Caco-2 (cell line): ENCODE data around the gene TMEM132C. TPM values are rescaled to one million over a fixed set of nuclear protein-coding genes. Genes with fewer than 3 reads are reported as not detected.

Experiments
- BruUV-seq: library from RNA; stranded (reverse); fragments of 400-500 nt; replicated peaks from 2 replicates; lab custom pipeline; 2021; lab: Mats Ljungman, UMichigan
- CTCF ChIA-PET: fragments of 300-600 bp; sonication (Branson Sonifier 250); formaldehyde crosslinking; loops from one replicate; lab custom pipeline; 2022; ENCODE audit warnings: antibody characterized with exemption; lab: Charles Lee
- POLR2A ChIA-PET: fragments of 300-600 bp; sonication (Branson Sonifier 250); formaldehyde crosslinking; loops from one replicate; lab custom pipeline; 2022; ENCODE audit warnings: antibody characterized with exemption; lab: Charles Lee
- DNase-seq, 2 experiments: peaks; one replicate each; pipeline versions ENCODE4 v3.0.0 to v3.0.0-alpha.2; 2020 to 2022
- H3K27me3 ChIP-seq: replicated peaks from 2 replicates; pipeline ENCODE4 v1.6.0; 2011; ENCODE audit warnings: low read length; ENCODE audit not compliant: control insufficient read depth, insufficient read depth
- H3K36me3 ChIP-seq: 2 replicates; pipeline ENCODE4 v1.5.1; 2011; ENCODE audit warnings: low read length; ENCODE audit not compliant: control insufficient read depth, insufficient read depth
- H3K4me1 ChIP-seq: fragments of 250-450 bp; sonication (Bioruptor Pico); 2 replicates; pipeline ENCODE4 v1.5.1; 2020; ENCODE audit warnings: mild to moderate bottlenecking
- H3K4me3 ChIP-seq: 2 replicates; pipeline ENCODE4 v1.5.1; 2011; ENCODE audit warnings: low read depth, mild to moderate bottlenecking, control low read depth, low read length
- H3K9me3 ChIP-seq: fragments of 250-450 bp; sonication (Bioruptor Pico); 2 replicates; pipeline ENCODE4 v1.5.1; 2020; ENCODE audit warnings: mild to moderate bottlenecking, moderate library complexity
- H3K27ac Mint-ChIP-seq: one replicate; pipeline ENCODE4 v1.8.0; 2022; ENCODE audit warnings: mixed read lengths; ENCODE audit not compliant: unreplicated experiment
- H3K27me3 Mint-ChIP-seq: one replicate; pipeline ENCODE4 v1.8.0; 2022; ENCODE audit warnings: mixed read lengths; ENCODE audit not compliant: insufficient read depth, unreplicated experiment
- H3K36me3 Mint-ChIP-seq: one replicate; pipeline ENCODE4 v1.8.0; 2022; ENCODE audit warnings: mild to moderate bottlenecking, mixed read lengths; ENCODE audit not compliant: insufficient read depth, unreplicated experiment
- H3K4me1 Mint-ChIP-seq: one replicate; pipeline ENCODE4 v1.8.0; 2022; ENCODE audit warnings: low read depth, mixed read lengths; ENCODE audit not compliant: unreplicated experiment
- H3K4me3 Mint-ChIP-seq: one replicate; pipeline ENCODE4 v1.8.0; 2022; ENCODE audit warnings: mild to moderate bottlenecking, moderate library complexity, mixed read lengths; ENCODE audit not compliant: unreplicated experiment
- H3K9me3 Mint-ChIP-seq: one replicate; pipeline ENCODE4 v1.8.0; 2022; ENCODE audit warnings: mixed read lengths; ENCODE audit not compliant: unreplicated experiment
- intact Hi-C: fragments of 100-400 bp; cut with micrococcal nuclease; formaldehyde crosslinking; loops from one replicate; pipeline ENCODE4 v1.10.0; 2022; ENCODE audit not compliant: unreplicated experiment
- total RNA-seq: library from RNA; stranded (reverse); gene quantifications from 2 replicates; pipeline ENCODE4 v1.2.3, GENCODE V29; 2022
- TF ChIP-seq, protein P1 (sequence below), 2 experiments: fragments of 200-600 bp in 1 of 2; IDR thresholded peaks; 1 replicate in 1 of 2; 2 replicates in 1 of 2; pipeline versions ENCODE4 v1.5.1 to v1.8.0; 2011 to 2022; ENCODE audit warnings: antibody characterized with exemption in 1 of 2, control low read depth in 1 of 2, inconsistent platforms in 1 of 2, low read depth in 1 of 2, low read length in 1 of 2, mild to moderate bottlenecking in 1 of 2, moderate library complexity in 1 of 2; ENCODE audit not compliant: insufficient read depth in 1 of 2, severe bottlenecking in 1 of 2, unreplicated experiment in 1 of 2

The TMEM132C gene
- total RNA-seq, 1 experiment from 2014 or later = not detected

DNA sequence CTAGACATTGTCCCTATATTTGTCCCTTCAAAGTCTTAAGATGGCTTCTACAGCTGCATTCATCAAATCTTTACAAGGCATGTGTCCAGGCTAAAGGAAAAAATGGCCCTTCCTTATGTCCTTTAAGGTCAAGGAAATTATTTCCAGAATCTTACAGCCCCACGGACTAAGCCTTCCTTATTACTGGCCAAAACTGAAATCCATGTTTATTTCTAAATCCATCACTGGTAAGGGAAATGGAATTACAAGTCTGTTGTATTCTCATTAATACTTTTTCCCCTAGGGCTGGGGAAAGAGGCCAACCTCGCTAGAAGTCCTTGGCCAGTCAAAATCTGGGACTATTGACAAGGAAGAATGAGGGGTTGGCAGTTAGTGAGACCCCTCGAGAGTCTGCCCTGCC, 252.5 kb downstream of the TMEM132C start:
- TF ChIP-seq, protein P1, sequence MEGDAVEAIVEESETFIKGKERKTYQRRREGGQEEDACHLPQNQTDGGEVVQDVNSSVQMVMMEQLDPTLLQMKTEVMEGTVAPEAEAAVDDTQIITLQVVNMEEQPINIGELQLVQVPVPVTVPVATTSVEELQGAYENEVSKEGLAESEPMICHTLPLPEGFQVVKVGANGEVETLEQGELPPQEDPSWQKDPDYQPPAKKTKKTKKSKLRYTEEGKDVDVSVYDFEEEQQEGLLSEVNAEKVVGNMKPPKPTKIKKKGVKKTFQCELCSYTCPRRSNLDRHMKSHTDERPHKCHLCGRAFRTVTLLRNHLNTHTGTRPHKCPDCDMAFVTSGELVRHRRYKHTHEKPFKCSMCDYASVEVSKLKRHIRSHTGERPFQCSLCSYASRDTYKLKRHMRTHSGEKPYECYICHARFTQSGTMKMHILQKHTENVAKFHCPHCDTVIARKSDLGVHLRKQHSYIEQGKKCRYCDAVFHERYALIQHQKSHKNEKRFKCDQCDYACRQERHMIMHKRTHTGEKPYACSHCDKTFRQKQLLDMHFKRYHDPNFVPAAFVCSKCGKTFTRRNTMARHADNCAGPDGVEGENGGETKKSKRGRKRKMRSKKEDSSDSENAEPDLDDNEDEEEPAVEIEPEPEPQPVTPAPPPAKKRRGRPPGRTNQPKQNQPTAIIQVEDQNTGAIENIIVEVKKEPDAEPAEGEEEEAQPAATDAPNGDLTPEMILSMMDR (IDR thresholded peaks at IDR 0.05; ENCODE audit: insufficient read depth in 1 of 2, low read depth in 1 of 2, low read length in 1 of 2, severe bottlenecking in 1 of 2, unreplicated experiment in 1 of 2) = no peak
- Mint-ChIP-seq H3K4me3 (no peak overlapping the region), H3K4me1 (no peaks in the 10 kb centered on the region), H3K27ac (no peak overlapping the region), H3K36me3 (no peaks in the 10 kb centered on the region), H3K9me3 (peaks cover 10% of the 10 kb centered on the region), H3K27me3 (no peaks in the 10 kb centered on the region)
- no TSS peak for BruUV-seq
- intact Hi-C loops = no loop called here
- ChIA-PET POLR2A (no interaction called here), CTCF (no interaction called here)
- no peak overlapping the region for H3K4me3 ChIP-seq
- H3K27me3 ChIP-seq = no peaks in the 10 kb centered on the region
- H3K9me3 ChIP-seq = no peaks in the 10 kb centered on the region
- H3K36me3 ChIP-seq = no peaks in the 10 kb centered on the region
- no peak for DNase-seq
- no peaks in the 10 kb centered on the region for H3K4me1 ChIP-seq

DNA sequence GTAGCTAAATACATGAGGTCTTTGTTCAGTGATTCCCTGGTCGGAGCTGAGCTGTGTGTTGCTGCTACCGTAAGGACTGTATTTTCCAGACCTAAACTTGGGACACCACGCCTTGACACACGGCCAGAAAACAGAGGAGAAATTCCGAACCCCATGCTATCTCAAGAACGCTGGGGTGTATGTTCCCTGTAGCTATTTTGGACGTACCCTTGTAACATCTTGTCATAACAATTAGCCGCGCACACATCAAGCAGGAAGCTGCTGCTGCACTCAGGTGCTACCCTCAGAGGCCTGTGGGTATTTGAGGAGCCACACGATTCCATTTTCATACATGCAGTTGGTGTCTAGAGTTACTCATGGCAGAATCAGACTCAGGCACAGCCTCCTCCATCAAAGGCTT, 255.0 kb downstream of the TMEM132C start:
- Histone ChIP-seq H3K9me3 (no peaks in the 10 kb centered on the region), H3K4me1 (no peaks in the 10 kb centered on the region), H3K27me3 (no peaks in the 10 kb centered on the region), H3K4me3 (no peak overlapping the region), H3K36me3 (no peaks in the 10 kb centered on the region)
- CTCF ChIA-PET = no interaction called here
- POLR2A ChIA-PET = no interaction called here
- Mint-ChIP-seq H3K9me3 (peaks cover 10% of the 10 kb centered on the region), H3K27ac (no peak overlapping the region), H3K27me3 (no peaks in the 10 kb centered on the region), H3K36me3 (no peaks in the 10 kb centered on the region), H3K4me3 (no peak overlapping the region), H3K4me1 (no peaks in the 10 kb centered on the region)
- TF ChIP-seq, protein P1 (IDR thresholded peaks at IDR 0.05; ENCODE audit: insufficient read depth in 1 of 2, low read depth in 1 of 2, low read length in 1 of 2, severe bottlenecking in 1 of 2, unreplicated experiment in 1 of 2) = no peak
- DNase-seq = no peak
- intact Hi-C loops = no loop called here
- BruUV-seq = no TSS peak

DNA sequence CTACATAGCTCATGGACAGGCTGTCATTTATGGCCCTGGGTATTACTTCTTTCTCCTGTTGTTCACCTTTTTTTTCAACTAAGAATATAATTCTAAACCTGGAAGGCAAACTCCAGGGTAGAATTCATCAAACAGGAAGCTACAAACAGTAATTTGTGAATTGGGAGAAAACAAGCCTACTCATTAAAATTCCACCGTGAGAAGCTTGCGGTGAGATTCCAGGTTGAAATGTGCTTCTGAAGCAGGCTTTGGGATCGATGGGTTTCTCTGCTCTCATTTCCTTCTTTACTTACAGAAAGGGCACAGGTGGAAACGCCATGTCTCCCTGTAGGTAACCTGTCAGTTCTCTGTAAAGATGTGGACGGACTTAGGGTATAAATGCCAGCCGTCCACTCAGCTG, 257.5 kb downstream of the TMEM132C start:
- TF ChIP-seq, protein P1 (IDR thresholded peaks at IDR 0.05; ENCODE audit: insufficient read depth in 1 of 2, low read depth in 1 of 2, low read length in 1 of 2, severe bottlenecking in 1 of 2, unreplicated experiment in 1 of 2) = no peak
- CTCF ChIA-PET = no interaction called here
- H3K27ac Mint-ChIP-seq = no peak overlapping the region
- Histone ChIP-seq H3K9me3 (no peaks in the 10 kb centered on the region), H3K4me3 (no peak overlapping the region), H3K4me1 (no peaks in the 10 kb centered on the region), H3K36me3 (no peaks in the 10 kb centered on the region), H3K27me3 (no peaks in the 10 kb centered on the region)
- peaks cover 10% of the 10 kb centered on the region for H3K9me3 Mint-ChIP-seq
- no TSS peak for BruUV-seq
- DNase-seq = no peak
- intact Hi-C loops = no loop called here
- H3K27me3 Mint-ChIP-seq = no peaks in the 10 kb centered on the region
- H3K4me3 Mint-ChIP-seq = no peak overlapping the region
- H3K4me1 Mint-ChIP-seq = no peaks in the 10 kb centered on the region
- H3K36me3 Mint-ChIP-seq = no peaks in the 10 kb centered on the region
- POLR2A ChIA-PET = no interaction called here
